ENCODE measurements around the gene TTLL5.

The TTLL5 gene

DNA sequence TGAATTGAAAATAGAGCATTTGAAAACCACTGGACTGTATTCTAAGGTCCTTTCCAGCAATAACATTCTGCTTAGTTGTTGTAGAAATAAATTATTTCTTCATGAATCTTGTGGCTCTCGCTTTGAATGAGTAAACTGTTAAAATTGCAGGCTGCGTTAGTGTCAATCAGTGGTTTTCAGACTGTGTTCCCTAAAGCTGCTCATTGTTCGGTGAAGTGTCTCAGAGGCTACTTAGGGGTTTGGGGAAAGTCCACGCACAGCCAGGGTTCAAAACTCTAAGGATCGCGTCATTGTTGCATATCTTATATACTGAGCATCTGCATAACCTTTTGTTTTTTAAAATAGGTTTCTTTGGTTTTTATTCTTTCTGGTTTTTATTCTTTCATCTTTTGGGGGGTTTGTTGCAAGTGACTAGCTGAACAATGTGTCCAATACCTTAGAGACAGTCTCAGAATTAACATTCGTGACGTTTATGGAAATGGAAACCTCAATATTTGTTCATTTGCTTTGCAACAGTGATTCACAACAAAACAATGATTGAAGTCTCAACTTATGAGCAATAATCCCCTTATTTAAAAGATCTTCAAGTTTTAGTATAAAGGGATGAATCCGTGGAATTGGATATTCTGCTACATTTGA lies 108.1 kb downstream of the TTLL5 start:
- Mint-ChIP-seq H3K27ac (ENCODE audit: low read depth) (no peak overlapping the region), H3K9me3 (no peaks in the 10 kb centered on the region), H3K4me3 (no peak overlapping the region), H3K27me3 (no peaks in the 10 kb centered on the region), H3K4me1 (no peaks in the 10 kb centered on the region), H3K36me3 (ENCODE audit: insufficient read depth) (peaks cover under 1% of the 10 kb centered on the region)
- DNase-seq (ENCODE audit: low spot score in 2 of 2), result no peak
- no peak for ATAC-seq (replicated peaks; ENCODE audit: extremely low read depth, poor library complexity, severe bottlenecking)

DNA sequence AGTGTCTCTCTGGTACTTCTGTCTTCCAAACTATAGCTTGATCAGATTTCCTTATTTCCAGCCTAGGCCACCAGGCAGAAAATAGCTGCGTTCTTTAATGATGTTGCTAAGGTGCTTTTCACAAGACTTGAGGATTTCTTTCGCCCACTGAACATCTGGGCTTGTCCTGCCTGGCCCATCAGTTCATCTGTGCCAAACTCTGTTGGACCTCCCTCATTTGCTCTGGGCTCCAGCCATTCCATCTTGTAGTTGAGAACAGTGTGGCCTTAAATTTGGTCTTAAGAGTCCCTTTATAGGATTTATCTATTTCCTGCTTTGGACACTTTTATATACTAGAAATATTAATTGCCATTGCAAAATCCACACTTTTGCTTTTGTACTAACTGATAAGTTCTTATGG lies 109.6 kb downstream of the TTLL5 start:
- Mint-ChIP-seq H3K4me3 (no peak overlapping the region), H3K9me3 (no peaks in the 10 kb centered on the region)

DNA sequence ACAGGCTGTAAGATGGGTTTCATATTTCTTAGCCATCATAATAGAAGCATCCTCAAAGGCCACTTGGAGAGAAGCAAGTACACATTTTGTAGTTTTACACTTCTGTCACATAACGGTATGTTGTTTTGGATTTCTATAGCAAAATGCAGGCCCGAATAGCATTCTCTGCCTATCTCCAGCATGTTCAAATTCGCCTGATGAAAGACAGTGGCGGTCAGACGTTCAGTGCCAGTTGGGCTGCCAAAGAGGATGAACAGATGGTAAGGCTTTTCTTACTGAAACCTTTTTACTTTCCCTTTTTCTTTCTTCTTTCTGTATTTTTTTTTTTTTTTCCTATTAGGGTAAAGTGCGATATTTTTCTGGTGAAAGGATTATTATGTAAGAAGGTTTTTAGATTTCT lies 110.5 kb downstream of the TTLL5 start:
- H3K9me3 Mint-ChIP-seq, result no peaks in the 10 kb centered on the region
- ATAC-seq (replicated peaks; ENCODE audit: extremely low read depth, poor library complexity, severe bottlenecking) (no peak), DNase-seq (ENCODE audit: low spot score in 2 of 2) (no peak)
- no peak overlapping the region for H3K27ac Mint-ChIP-seq (ENCODE audit: low read depth)
- peaks cover 7% of the 10 kb centered on the region for H3K36me3 Mint-ChIP-seq (ENCODE audit: insufficient read depth)
- no peak overlapping the region for H3K4me3 Mint-ChIP-seq
- H3K27me3 Mint-ChIP-seq, result no peaks in the 10 kb centered on the region
- H3K4me1 Mint-ChIP-seq, result no peaks in the 10 kb centered on the region

More for the DNA sequence above, 109.6 kb downstream of the TTLL5 start:
- Mint-ChIP-seq H3K4me1 (no peaks in the 10 kb centered on the region), H3K27me3 (no peaks in the 10 kb centered on the region), H3K27ac (ENCODE audit: low read depth) (no peak overlapping the region), H3K36me3 (ENCODE audit: insufficient read depth) (peaks cover 6% of the 10 kb centered on the region)
- ATAC-seq (replicated peaks; ENCODE audit: extremely low read depth, poor library complexity, severe bottlenecking) (no peak), DNase-seq (ENCODE audit: low spot score in 2 of 2) (no peak)

DNA sequence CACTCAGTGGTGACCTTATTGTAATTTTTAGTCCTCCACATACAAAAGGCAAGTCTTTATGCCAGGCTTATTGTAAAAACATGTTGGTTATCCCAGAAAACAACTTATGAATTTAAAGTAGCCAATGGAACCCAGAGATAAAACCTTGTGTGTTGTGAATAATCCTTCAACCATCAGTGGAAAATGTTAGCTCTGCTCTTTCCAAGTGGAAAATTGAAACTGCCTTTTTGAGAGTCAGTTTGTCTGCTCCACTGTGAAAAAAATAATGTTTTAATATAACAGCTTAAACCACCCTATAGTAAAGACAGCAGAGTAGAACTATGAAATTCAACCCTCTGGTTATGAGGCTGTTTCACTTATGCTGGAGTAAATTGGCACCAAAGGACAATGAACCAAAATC lies 112.0 kb downstream of the TTLL5 start:
- Mint-ChIP-seq H3K4me1 (no peaks in the 10 kb centered on the region), H3K4me3 (no peak overlapping the region), H3K36me3 (ENCODE audit: insufficient read depth) (peaks cover 8% of the 10 kb centered on the region), H3K27ac (ENCODE audit: low read depth) (no peak overlapping the region), H3K9me3 (no peaks in the 10 kb centered on the region), H3K27me3 (no peaks in the 10 kb centered on the region)
- no peak for ATAC-seq (replicated peaks; ENCODE audit: extremely low read depth, poor library complexity, severe bottlenecking)
- no peak for DNase-seq (ENCODE audit: low spot score in 2 of 2)

DNA sequence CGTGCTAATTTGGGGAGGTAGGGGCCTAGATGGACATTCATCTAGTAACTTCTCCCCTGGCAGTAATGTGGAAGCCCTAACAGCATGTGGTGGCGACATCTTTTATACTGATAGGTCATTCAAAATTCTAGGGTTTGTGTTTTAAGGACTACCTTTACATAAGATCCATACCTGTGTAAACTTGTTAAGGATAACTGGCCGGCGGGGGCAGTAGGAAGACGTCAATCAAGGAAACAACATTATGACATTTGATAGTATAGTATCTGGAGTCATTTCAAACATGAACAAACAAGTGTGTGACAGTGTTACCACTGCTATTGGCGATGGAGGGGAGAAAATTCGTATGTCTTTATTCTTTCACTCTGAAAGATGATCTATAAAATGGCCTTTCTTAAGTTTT lies 120.0 kb downstream of the TTLL5 start:
- ATAC-seq (replicated peaks; ENCODE audit: extremely low read depth, poor library complexity, severe bottlenecking), result no peak
- Mint-ChIP-seq H3K9me3 (no peaks in the 10 kb centered on the region), H3K27me3 (no peaks in the 10 kb centered on the region), H3K27ac (ENCODE audit: low read depth) (no peak overlapping the region), H3K36me3 (ENCODE audit: insufficient read depth) (peaks cover 14% of the 10 kb centered on the region), H3K4me1 (no peaks in the 10 kb centered on the region), H3K4me3 (no peak overlapping the region)
- no peak for DNase-seq (ENCODE audit: low spot score in 2 of 2)

DNA sequence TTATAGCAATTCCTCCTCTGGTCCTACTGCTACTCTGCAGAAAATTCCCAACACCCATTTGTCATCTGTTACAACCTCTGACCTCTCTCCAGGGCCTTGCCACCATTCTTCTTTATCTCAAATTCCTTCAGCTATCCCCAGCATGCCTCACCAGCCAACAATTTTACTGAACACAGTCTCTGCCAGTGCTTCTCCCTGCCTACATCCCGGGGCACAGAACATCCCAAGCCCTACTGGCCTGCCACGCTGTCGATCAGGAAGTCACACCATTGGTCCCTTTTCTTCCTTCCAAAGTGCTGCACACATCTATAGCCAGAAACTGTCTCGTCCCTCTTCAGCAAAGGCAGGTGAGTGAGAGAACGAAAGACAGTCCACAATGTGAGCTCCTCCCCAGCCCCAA lies 122.1 kb downstream of the TTLL5 start:
- no peak for ATAC-seq (replicated peaks; ENCODE audit: extremely low read depth, poor library complexity, severe bottlenecking)
- Mint-ChIP-seq H3K27me3 (no peaks in the 10 kb centered on the region), H3K36me3 (ENCODE audit: insufficient read depth) (peaks cover 11% of the 10 kb centered on the region), H3K9me3 (no peaks in the 10 kb centered on the region), H3K27ac (ENCODE audit: low read depth) (no peak overlapping the region), H3K4me1 (no peaks in the 10 kb centered on the region), H3K4me3 (no peak overlapping the region)
- no peak for DNase-seq (ENCODE audit: low spot score in 2 of 2)

DNA sequence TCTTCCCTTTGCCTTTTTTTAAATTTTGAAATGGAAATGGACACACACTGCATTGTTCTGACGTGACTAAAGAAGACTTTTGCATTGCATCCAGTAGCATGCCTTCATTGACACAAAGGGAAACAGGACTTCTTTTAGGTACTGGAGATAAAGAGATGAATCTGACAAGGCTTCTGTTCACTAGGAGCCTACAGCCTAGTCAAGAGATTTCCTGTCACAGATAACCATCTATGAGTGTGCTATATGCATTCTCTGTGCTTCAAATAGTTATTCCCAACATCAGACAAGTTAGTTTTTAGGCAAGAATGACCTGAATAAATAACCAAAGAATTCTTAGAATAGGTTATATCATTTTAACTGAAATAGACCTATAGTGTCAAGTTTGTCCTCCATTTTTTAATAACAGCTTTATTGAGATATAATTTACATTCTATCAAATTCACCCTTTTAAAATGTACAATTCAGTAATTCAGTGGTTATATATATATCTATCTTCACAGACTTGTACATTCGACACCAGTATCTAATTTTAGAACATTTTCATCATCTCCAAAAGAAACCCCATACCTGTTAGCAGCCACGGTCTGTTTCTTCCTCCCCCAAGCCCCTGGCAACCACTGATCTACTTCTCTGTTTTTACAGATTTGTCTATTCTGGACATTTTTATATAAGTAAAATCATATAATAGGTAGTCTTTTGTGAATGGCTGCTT lies 122.7 kb downstream of the TTLL5 start:
- H3K27me3 Mint-ChIP-seq, result no peaks in the 10 kb centered on the region
- H3K4me3 Mint-ChIP-seq, result no peak overlapping the region
- ATAC-seq (replicated peaks; ENCODE audit: extremely low read depth, poor library complexity, severe bottlenecking) (no peak), DNase-seq (ENCODE audit: low spot score in 2 of 2) (no peak)
- H3K36me3 Mint-ChIP-seq (ENCODE audit: insufficient read depth), result peaks cover 11% of the 10 kb centered on the region
- H3K4me1 Mint-ChIP-seq, result no peaks in the 10 kb centered on the region
- H3K9me3 Mint-ChIP-seq, result no peaks in the 10 kb centered on the region
- H3K27ac Mint-ChIP-seq (ENCODE audit: low read depth), result no peak overlapping the region

DNA sequence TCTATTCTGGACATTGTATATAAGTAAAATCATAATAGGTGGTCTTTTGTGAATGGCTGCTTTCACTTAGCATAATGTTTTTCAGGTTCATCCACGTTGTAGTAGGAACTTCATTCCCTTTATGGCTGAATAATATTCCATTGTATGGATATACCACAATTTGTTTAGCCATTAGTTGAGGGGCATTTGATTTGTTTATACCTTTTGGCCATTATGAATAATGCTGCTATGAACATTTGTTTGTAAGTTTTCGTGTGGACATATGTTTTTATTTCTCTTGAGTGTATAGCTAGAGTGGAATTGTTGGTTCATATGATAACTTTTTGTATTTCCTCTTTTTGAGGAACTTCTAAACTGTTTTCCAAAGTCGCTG lies 123.3 kb downstream of the TTLL5 start:
- Mint-ChIP-seq H3K4me1 (no peaks in the 10 kb centered on the region), H3K36me3 (ENCODE audit: insufficient read depth) (peaks cover 11% of the 10 kb centered on the region), H3K27ac (ENCODE audit: low read depth) (no peak overlapping the region), H3K9me3 (no peaks in the 10 kb centered on the region), H3K4me3 (no peak overlapping the region), H3K27me3 (no peaks in the 10 kb centered on the region)
- DNase-seq (ENCODE audit: low spot score in 2 of 2), result no peak
- no peak for ATAC-seq (replicated peaks; ENCODE audit: extremely low read depth, poor library complexity, severe bottlenecking)

DNA sequence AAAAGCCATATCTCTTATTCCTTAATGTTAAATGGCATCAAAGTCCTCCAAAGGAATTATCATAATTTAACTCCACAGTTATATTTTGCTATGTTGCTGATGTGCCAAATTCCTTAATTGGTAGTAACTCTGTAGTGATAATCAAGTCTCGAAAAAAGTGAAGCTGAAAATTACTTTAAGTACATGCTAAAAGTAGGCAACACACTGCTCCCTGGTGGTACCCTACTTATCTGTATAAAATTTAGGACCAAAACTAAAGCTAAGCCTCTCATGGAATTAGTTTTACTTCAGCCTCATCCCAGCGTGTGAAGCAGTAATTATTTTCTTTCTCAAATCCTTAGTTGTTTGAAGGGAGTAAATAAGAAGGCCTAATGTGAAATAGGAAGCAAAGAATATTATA lies 132.8 kb downstream of the TTLL5 start:
- DNase-seq (ENCODE audit: low spot score in 2 of 2) (no peak), ATAC-seq (replicated peaks; ENCODE audit: extremely low read depth, poor library complexity, severe bottlenecking) (no peak)
- no peak overlapping the region for H3K4me3 Mint-ChIP-seq
- peaks cover 3% of the 10 kb centered on the region for H3K36me3 Mint-ChIP-seq (ENCODE audit: insufficient read depth)
- no peaks in the 10 kb centered on the region for H3K9me3 Mint-ChIP-seq
- no peaks in the 10 kb centered on the region for H3K27me3 Mint-ChIP-seq
- no peak overlapping the region for H3K27ac Mint-ChIP-seq (ENCODE audit: low read depth)
- no peaks in the 10 kb centered on the region for H3K4me1 Mint-ChIP-seq

DNA sequence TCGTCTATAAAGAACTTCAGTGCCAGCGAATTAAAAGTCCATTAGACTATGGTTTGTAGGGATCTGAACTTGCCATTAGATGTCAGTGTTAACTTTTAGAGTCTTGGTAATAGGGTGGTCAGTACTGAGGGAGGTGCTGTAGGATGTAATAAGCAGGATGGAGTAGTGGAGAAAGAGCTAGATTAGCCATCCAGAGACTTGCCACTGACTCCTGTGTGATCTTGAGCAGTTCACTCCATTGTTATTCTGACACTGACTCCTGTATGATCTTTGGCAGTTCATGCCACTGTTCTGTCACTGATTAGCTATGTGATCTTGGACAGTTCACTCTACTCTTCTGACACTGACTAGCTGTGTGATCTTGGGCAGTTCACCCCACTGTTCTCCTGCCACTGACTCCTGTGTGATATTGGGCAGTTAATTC lies 133.6 kb downstream of the TTLL5 start:
- Mint-ChIP-seq H3K36me3 (ENCODE audit: insufficient read depth) (peaks cover 5% of the 10 kb centered on the region), H3K27me3 (no peaks in the 10 kb centered on the region), H3K4me3 (no peak overlapping the region), H3K27ac (ENCODE audit: low read depth) (no peak overlapping the region), H3K9me3 (peaks cover 6% of the 10 kb centered on the region), H3K4me1 (no peaks in the 10 kb centered on the region)
- ATAC-seq (replicated peaks; ENCODE audit: extremely low read depth, poor library complexity, severe bottlenecking) (no peak), DNase-seq (ENCODE audit: low spot score in 2 of 2) (no peak)

DNA sequence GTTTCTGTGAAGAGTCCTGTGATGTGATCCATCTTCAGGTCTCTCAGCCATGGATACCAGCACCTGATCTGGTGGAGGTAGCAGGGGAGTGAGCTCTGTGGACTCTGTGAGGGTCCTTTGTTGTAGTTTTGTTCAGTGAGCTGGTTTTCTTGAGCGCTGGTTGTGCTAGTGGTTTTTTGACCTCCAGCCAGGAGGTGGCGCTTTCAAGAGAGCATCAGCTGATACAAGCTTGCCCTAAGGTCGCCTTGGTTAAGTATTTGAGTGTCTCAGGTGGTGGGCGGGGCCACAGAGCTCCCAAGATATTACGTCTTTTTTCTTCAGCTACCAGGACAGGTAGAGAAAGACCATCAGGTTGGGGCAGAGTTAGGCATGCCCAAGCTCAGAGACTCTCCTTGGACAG lies 139.7 kb downstream of the TTLL5 start:
- no peaks in the 10 kb centered on the region for H3K4me1 Mint-ChIP-seq
- H3K27ac Mint-ChIP-seq (ENCODE audit: low read depth), result no peak overlapping the region
- H3K4me3 Mint-ChIP-seq, result no peak overlapping the region
- no peak for DNase-seq (ENCODE audit: low spot score in 2 of 2)
- peaks cover 10% of the 10 kb centered on the region for H3K36me3 Mint-ChIP-seq (ENCODE audit: insufficient read depth)
- ATAC-seq (replicated peaks; ENCODE audit: extremely low read depth, poor library complexity, severe bottlenecking), result no peak
- peaks cover 6% of the 10 kb centered on the region for H3K9me3 Mint-ChIP-seq
- H3K27me3 Mint-ChIP-seq, result no peaks in the 10 kb centered on the region

DNA sequence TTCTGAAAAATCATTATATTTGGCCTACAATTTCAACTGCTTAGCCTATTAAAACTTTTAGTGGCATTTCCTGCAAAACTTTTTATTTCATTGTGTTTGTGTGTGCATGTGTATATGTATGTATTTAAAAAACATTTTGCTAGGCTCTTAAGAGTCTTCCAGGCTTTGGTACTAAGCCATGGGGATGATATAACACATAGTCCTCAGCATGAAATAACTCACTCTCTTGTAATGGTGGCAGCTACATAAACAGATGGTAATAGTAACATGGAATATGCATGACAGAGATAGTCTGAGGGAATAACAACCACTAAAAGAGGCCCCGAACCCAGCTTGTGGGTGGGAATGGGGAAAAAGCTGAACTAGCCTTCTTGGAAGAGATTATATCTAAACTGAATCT lies 141.4 kb downstream of the TTLL5 start:
- DNase-seq (ENCODE audit: low spot score in 2 of 2) (no peak), ATAC-seq (replicated peaks; ENCODE audit: extremely low read depth, poor library complexity, severe bottlenecking) (no peak)
- H3K4me3 Mint-ChIP-seq, result no peak overlapping the region
- no peaks in the 10 kb centered on the region for H3K4me1 Mint-ChIP-seq
- peaks cover 13% of the 10 kb centered on the region for H3K36me3 Mint-ChIP-seq (ENCODE audit: insufficient read depth)
- peaks cover 6% of the 10 kb centered on the region for H3K9me3 Mint-ChIP-seq
- no peaks in the 10 kb centered on the region for H3K27me3 Mint-ChIP-seq
- no peak overlapping the region for H3K27ac Mint-ChIP-seq (ENCODE audit: low read depth)

DNA sequence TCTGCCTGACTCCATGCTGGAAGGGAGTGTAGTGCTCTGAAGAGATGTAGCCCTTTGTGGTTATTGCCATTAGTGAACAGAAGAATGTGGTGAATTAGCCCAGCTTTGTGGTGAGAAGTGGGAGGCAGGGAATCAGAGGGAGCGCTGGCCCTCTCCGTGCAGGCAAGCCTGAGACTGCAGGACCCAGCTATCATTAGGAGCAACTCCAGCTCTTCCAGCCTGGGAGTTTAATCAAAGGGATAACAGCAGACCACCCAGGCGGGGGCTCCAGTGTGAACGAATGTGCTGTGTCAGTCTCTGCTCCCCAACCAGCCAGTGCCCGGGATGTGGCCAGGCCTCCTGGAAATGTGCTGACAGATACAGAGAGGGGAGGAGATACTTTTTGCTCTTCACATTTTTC lies 142.7 kb downstream of the TTLL5 start:
- Mint-ChIP-seq H3K27ac (ENCODE audit: low read depth) (no peak overlapping the region), H3K4me3 (no peak overlapping the region), H3K4me1 (no peaks in the 10 kb centered on the region), H3K9me3 (peaks cover 6% of the 10 kb centered on the region), H3K27me3 (no peaks in the 10 kb centered on the region), H3K36me3 (ENCODE audit: insufficient read depth) (peaks cover 11% of the 10 kb centered on the region)
- no peak for ATAC-seq (replicated peaks; ENCODE audit: extremely low read depth, poor library complexity, severe bottlenecking)
- DNase-seq (ENCODE audit: low spot score in 2 of 2), result no peak
